IMR-90 (cell line): ENCODE data around the gene HPRT1. TPM values are rescaled to one million over a fixed set of nuclear protein-coding genes. Genes with fewer than 3 reads are reported as not detected.

Source experiments
- ATAC-seq: fragments of 200-7000 bp; cut with Tn5 transposase; 2 replicates; pipeline ENCODE4 v1.9.1; 2020; ENCODE audit warnings: low read depth, mild to moderate bottlenecking, moderate library complexity
- BruUV-seq: library from RNA; stranded (reverse); fragments of 400-500 nt; replicated peaks from 2 replicates; lab custom pipeline; 2021; lab: Mats Ljungman, UMichigan
- CTCF ChIA-PET: fragments of 300-600 bp; formaldehyde crosslinking; extraction: SDS; loops from one replicate; lab custom pipeline; 2021; ENCODE audit warnings: antibody characterized with exemption; lab: Yijun Ruan, JAX
- POLR2A ChIA-PET: fragments of 300-600 bp; sonication (Branson Sonifier 250); formaldehyde crosslinking; loops from one replicate; lab custom pipeline; 2022; ENCODE audit warnings: antibody characterized with exemption; ENCODE audit not compliant: unreplicated experiment; lab: Charles Lee
- DNase-seq: peaks from one replicate; pipeline ENCODE4 v3.0.0; 2013
- H2AFZ ChIP-seq: replicated peaks from 2 replicates; pipeline ENCODE3; 2013; ENCODE audit warnings: low read length, mild to moderate bottlenecking; ENCODE audit not compliant: poor library complexity
- H2AK5ac ChIP-seq: 2 replicates; pipeline ENCODE4 v1.6.1; 2013; ENCODE audit warnings: low read depth, low read length, inconsistent platforms
- H2AK9ac ChIP-seq: replicated peaks from 2 replicates; pipeline ENCODE3; 2013; ENCODE audit warnings: mild to moderate bottlenecking, low read depth, low read length, moderate library complexity; ENCODE audit not compliant: poor library complexity
- H2BK120ac ChIP-seq: 2 replicates; pipeline ENCODE4 v1.6.1; 2013; ENCODE audit warnings: low read depth, low read length, inconsistent platforms
- H2BK15ac ChIP-seq: 3 replicates; pipeline ENCODE4 v1.6.1; 2013; ENCODE audit warnings: low read depth, low read length, inconsistent platforms
- H2BK20ac ChIP-seq: 2 replicates; pipeline ENCODE4 v1.6.1; 2013; ENCODE audit warnings: low read depth, mild to moderate bottlenecking, inconsistent platforms, low read length, moderate library complexity
- H2BK5ac ChIP-seq: 2 replicates; pipeline ENCODE4 v1.6.1; 2013; ENCODE audit warnings: mild to moderate bottlenecking, low read depth, low read length, inconsistent platforms; ENCODE audit not compliant: poor library complexity, severe bottlenecking
- H3K14ac ChIP-seq: replicated peaks from 2 replicates; pipeline ENCODE4 v1.6.1; 2013; ENCODE audit warnings: low read depth, low read length, inconsistent platforms
- H3K18ac ChIP-seq: 2 replicates; pipeline ENCODE4 v1.6.1; 2013; ENCODE audit warnings: low read depth, low read length, control low read depth
- H3K23ac ChIP-seq: 2 replicates; pipeline ENCODE4 v1.6.1; 2013; ENCODE audit warnings: low read depth, low read length, inconsistent platforms
- H3K27ac ChIP-seq: 2 replicates; pipeline ENCODE4 v1.5.1; 2013; ENCODE audit warnings: mild to moderate bottlenecking, control low read depth, low read length; ENCODE audit not compliant: insufficient read depth
- H3K27me3 ChIP-seq: 2 replicates; pipeline ENCODE4 v1.6.1; 2013; ENCODE audit warnings: low read length; ENCODE audit not compliant: control insufficient read depth, insufficient read depth
- H3K36me3 ChIP-seq: 2 replicates; pipeline ENCODE4 v1.6.1; 2013; ENCODE audit warnings: low read length, mixed read lengths; ENCODE audit not compliant: control insufficient read depth, insufficient read depth
- H3K4ac ChIP-seq: 2 replicates; pipeline ENCODE4 v1.6.1; 2013; ENCODE audit warnings: low read depth, low read length, inconsistent platforms
- H3K4me1 ChIP-seq: 2 replicates; pipeline ENCODE4 v1.6.1; 2013; ENCODE audit warnings: low read length, mixed read lengths; ENCODE audit not compliant: control insufficient read depth, insufficient read depth
- H3K4me2 ChIP-seq: 2 replicates; pipeline ENCODE4 v1.6.1; 2013; ENCODE audit warnings: low read depth, mild to moderate bottlenecking, control low read depth, low read length, moderate library complexity
- H3K4me3 ChIP-seq: 2 replicates; pipeline ENCODE4 v1.5.1; 2013; ENCODE audit warnings: low read depth, mild to moderate bottlenecking, control low read depth, low read length, moderate library complexity; ENCODE audit not compliant: insufficient read depth
- H3K56ac ChIP-seq: 2 replicates; pipeline ENCODE4 v1.6.1; 2013; ENCODE audit warnings: low read length, inconsistent platforms; ENCODE audit not compliant: insufficient read depth; ENCODE audit errors: extremely low read depth
- H3K79me1 ChIP-seq, 2 experiments: 2 replicates each; pipeline ENCODE4 v1.6.1; 2013; ENCODE audit warnings: low read length in 2 of 2, inconsistent platforms in 1 of 2, low read depth in 1 of 2
- H3K9ac ChIP-seq: 2 replicates; pipeline ENCODE4 v1.6.1; 2013; ENCODE audit warnings: low read depth, low read length, control low read depth
- H3K9me1 ChIP-seq: 2 replicates; pipeline ENCODE4 v1.6.1; 2013; ENCODE audit warnings: low read length, inconsistent platforms; ENCODE audit not compliant: insufficient read depth
- H3K9me3 ChIP-seq: 2 replicates; pipeline ENCODE4 v1.6.1; 2013; ENCODE audit warnings: low read length; ENCODE audit not compliant: control insufficient read depth, insufficient read depth
- H4K20me1 ChIP-seq: 2 replicates; pipeline ENCODE4 v1.6.1; 2013; ENCODE audit warnings: low read length, inconsistent platforms; ENCODE audit not compliant: insufficient read depth
- H4K5ac ChIP-seq: 2 replicates; pipeline ENCODE4 v1.6.1; 2013; ENCODE audit warnings: mild to moderate bottlenecking, low read depth, low read length, control low read depth
- H4K8ac ChIP-seq, 2 experiments: 2 replicates each; pipeline ENCODE4 v1.6.1; 2013; ENCODE audit warnings: low read depth in 2 of 2, low read length in 2 of 2, control low read depth in 1 of 2, inconsistent platforms in 1 of 2
- H4K91ac ChIP-seq: 2 replicates; pipeline ENCODE4 v1.6.1; 2013; ENCODE audit warnings: low read depth, low read length, inconsistent platforms; ENCODE audit not compliant: insufficient read depth
- BHLHE40 ChIP-seq: fragments of 150-350 bp; IDR thresholded peaks from 2 replicates; pipeline ENCODE4 v1.6.1; 2016; ENCODE audit warnings: mild to moderate bottlenecking, low read depth, low read length
- CTCF ChIP-seq: conservative IDR thresholded peaks from 2 replicates; pipeline ENCODE4 v1.5.1; 2012; ENCODE audit warnings: mild to moderate bottlenecking, low read depth, low read length, improper control_type of control experiment
- ELK1 ChIP-seq: fragments of 150-350 bp; IDR thresholded peaks from 2 replicates; pipeline ENCODE4 v1.6.1; 2016; ENCODE audit warnings: low read depth, mild to moderate bottlenecking, low read length, moderate library complexity, borderline replicate concordance
- MAZ ChIP-seq: IDR thresholded peaks from 2 replicates; pipeline ENCODE4 v1.6.1; 2012; ENCODE audit warnings: low read depth, mild to moderate bottlenecking, low read length, improper control_type of control experiment, moderate library complexity, borderline replicate concordance
- MXI1 ChIP-seq: IDR thresholded peaks from 2 replicates; pipeline ENCODE4 v1.6.1; 2012; ENCODE audit warnings: low read depth, mild to moderate bottlenecking, low read length, moderate library complexity, borderline replicate concordance
- POLR2A ChIP-seq: IDR thresholded peaks from 2 replicates; pipeline ENCODE4 v1.6.1; 2012; ENCODE audit warnings: mild to moderate bottlenecking, low read depth, low read length
- RAD21 ChIP-seq: IDR thresholded peaks from 2 replicates; pipeline ENCODE4 v1.6.1; 2012; ENCODE audit warnings: low read length, improper control_type of control experiment
- RFX5 ChIP-seq: IDR thresholded peaks from 2 replicates; pipeline ENCODE4 v1.8.0; 2012; ENCODE audit warnings: low read depth, mild to moderate bottlenecking, low read length, moderate library complexity
- SMC3 ChIP-seq: fragments of 150-350 bp; IDR thresholded peaks from 2 replicates; pipeline ENCODE4 v1.6.1; 2016; ENCODE audit warnings: low read depth, mild to moderate bottlenecking, antibody characterized with exemption, low read length, moderate library complexity
- USF2 ChIP-seq: fragments of 150-350 bp; IDR thresholded peaks from 2 replicates; pipeline ENCODE4 v1.6.1; 2017; ENCODE audit warnings: mild to moderate bottlenecking, antibody characterized with exemption, low read length, low read depth
- WGBS, 2 experiments: methylation state at CpG; one replicate each; pipeline versions ENCODE4 v1.1.5 to v1.1.7; 2013; ENCODE audit warnings: missing lambda C conversion rate in 2 of 2; ENCODE audit not compliant: insufficient read length in 1 of 2; ENCODE audit errors: extremely low coverage in 2 of 2; 5-methylcytosine and 5-hydroxymethylcytosine counted together
- dilution Hi-C: fragments of 300-500 bp; cut with HindIII; formaldehyde crosslinking; loops from one replicate; pipeline ENCODE4 v1.14.3; 2018; ENCODE audit warnings: low sequenced_read_pairs; ENCODE audit not compliant: unreplicated experiment
- in situ Hi-C: fragments of 300-500 bp; cut with MboI; formaldehyde crosslinking; loops from 3 replicates; pipeline ENCODE4 v1.14.3; 2019; ENCODE audit warnings: low sequenced_read_pairs, inconsistent platforms, mixed read lengths
- intact Hi-C: fragments of 100-400 bp; cut with micrococcal nuclease; formaldehyde crosslinking; loops from 2 replicates; pipeline ENCODE4 v1.10.0; 2022
- polyA plus RNA-seq, 3 experiments: library from polyadenylated mRNA; depleted of rRNA; stranded (reverse); fragments of >200 nt; gene quantifications; 2 replicates each; pipeline ENCODE4 v1.2.3, GENCODE V29; 2012; ENCODE audit warnings: low replicate concordance in 1 of 3
- total RNA-seq: library from RNA; depleted of rRNA; stranded (reverse); fragments of >200 nt; gene quantifications from 2 replicates; pipeline ENCODE4 v1.2.3, GENCODE V29; 2012

HPRT1 gene
- total and polyA plus RNA-seq, 2 of the 4 experiments (the other 2 are of a cell fraction), result 7.0 to 30.3 TPM

GRCh38 chrX:134435894-134436293 is 24.1 kb upstream of the HPRT1 start:
- Histone ChIP-seq H3K9me3 (no peaks in the 10 kb centered on the region), H2AK9ac (no peak overlapping the region), H3K4me1 (no peaks in the 10 kb centered on the region), H4K5ac (no peak overlapping the region), H4K8ac (no peak overlapping the region), H3K23ac (no peak overlapping the region), H3K4me3 (no peak overlapping the region), H3K27ac (no peak overlapping the region), H4K20me1 (no peaks in the 10 kb centered on the region), H2BK15ac (no peak overlapping the region), H2BK20ac (no peak overlapping the region), H3K4me2 (no peak overlapping the region), H3K9me1 (no peaks in the 10 kb centered on the region), H3K4ac (no peak overlapping the region), H3K18ac (no peak overlapping the region), H4K91ac (no peak overlapping the region), H3K36me3 (no peaks in the 10 kb centered on the region), H3K79me1 (no peaks in the 10 kb centered on the region), H2AK5ac (no peak overlapping the region), H2AFZ (no peak overlapping the region), H3K27me3 (peaks cover 1% of the 10 kb centered on the region; the same call in 1 of the 2 replicates), H3K9ac (no peak overlapping the region), H3K14ac (no peak overlapping the region), H2BK120ac (no peak overlapping the region), H3K56ac (no peak overlapping the region), H2BK5ac (no peak overlapping the region)
- BruUV-seq, result no TSS peak
- ATAC-seq, result no peak
- ChIA-PET CTCF (interaction anchor here (0.5 kb wide), 1 partner anchor 34 kb away, joined by 3 read pairs; no protein-coding TSS in a partner anchor), POLR2A (no interaction called here)
- no peak for DNase-seq
- dilution Hi-C loops (no loop called here), intact Hi-C loops (no loop called here), in situ Hi-C loops (no loop called here)
- no CpG with 5 or more reads among the region's 6 CpGs for WGBS, 2 experiments
- TF ChIP-seq RFX5 (no peak), BHLHE40 (no peak), POLR2A (no peak), MAZ (no peak), SMC3 (no peak), USF2 (no peak), RAD21 (no peak), MXI1 (no peak), ELK1 (no peak), CTCF (no peak)
